IMR-90 (cell line): ENCODE data around the gene C1orf159. TPM values are rescaled to one million over a fixed set of nuclear protein-coding genes. Genes with fewer than 3 reads are reported as not detected.
A peak's percentile ranks its signal among the peaks of the same experiment; 100 is the strongest.

Experiments
- ATAC-seq: fragments of 200-7000 bp; cut with Tn5 transposase; 2 replicates; pipeline ENCODE4 v1.9.1; 2020; ENCODE audit warnings: low read depth, mild to moderate bottlenecking, moderate library complexity
- BruUV-seq: library from RNA; stranded (reverse); fragments of 400-500 nt; replicated peaks from 2 replicates; lab custom pipeline; 2021; lab: Mats Ljungman, UMichigan
- CTCF ChIA-PET: fragments of 300-600 bp; formaldehyde crosslinking; extraction: SDS; loops from one replicate; lab custom pipeline; 2021; ENCODE audit warnings: antibody characterized with exemption; lab: Yijun Ruan, JAX
- POLR2A ChIA-PET: fragments of 300-600 bp; sonication (Branson Sonifier 250); formaldehyde crosslinking; loops from one replicate; lab custom pipeline; 2022; ENCODE audit warnings: antibody characterized with exemption; ENCODE audit not compliant: unreplicated experiment; lab: Charles Lee
- DNase-seq: peaks from one replicate; pipeline ENCODE4 v3.0.0; 2013
- H2AFZ ChIP-seq: replicated peaks from 2 replicates; pipeline ENCODE3; 2013; ENCODE audit warnings: low read length, mild to moderate bottlenecking; ENCODE audit not compliant: poor library complexity
- H2AK5ac ChIP-seq: 2 replicates; pipeline ENCODE4 v1.6.1; 2013; ENCODE audit warnings: low read depth, low read length, inconsistent platforms
- H2AK9ac ChIP-seq: replicated peaks from 2 replicates; pipeline ENCODE3; 2013; ENCODE audit warnings: mild to moderate bottlenecking, low read depth, low read length, moderate library complexity; ENCODE audit not compliant: poor library complexity
- H2BK120ac ChIP-seq: 2 replicates; pipeline ENCODE4 v1.6.1; 2013; ENCODE audit warnings: low read depth, low read length, inconsistent platforms
- H2BK15ac ChIP-seq: 3 replicates; pipeline ENCODE4 v1.6.1; 2013; ENCODE audit warnings: low read depth, low read length, inconsistent platforms
- H2BK20ac ChIP-seq: 2 replicates; pipeline ENCODE4 v1.6.1; 2013; ENCODE audit warnings: low read depth, mild to moderate bottlenecking, inconsistent platforms, low read length, moderate library complexity
- H2BK5ac ChIP-seq: 2 replicates; pipeline ENCODE4 v1.6.1; 2013; ENCODE audit warnings: mild to moderate bottlenecking, low read depth, low read length, inconsistent platforms; ENCODE audit not compliant: poor library complexity, severe bottlenecking
- H3K14ac ChIP-seq: replicated peaks from 2 replicates; pipeline ENCODE4 v1.6.1; 2013; ENCODE audit warnings: low read depth, low read length, inconsistent platforms
- H3K18ac ChIP-seq: 2 replicates; pipeline ENCODE4 v1.6.1; 2013; ENCODE audit warnings: low read depth, low read length, control low read depth
- H3K23ac ChIP-seq: 2 replicates; pipeline ENCODE4 v1.6.1; 2013; ENCODE audit warnings: low read depth, low read length, inconsistent platforms
- H3K27ac ChIP-seq: 2 replicates; pipeline ENCODE4 v1.5.1; 2013; ENCODE audit warnings: mild to moderate bottlenecking, control low read depth, low read length; ENCODE audit not compliant: insufficient read depth
- H3K27me3 ChIP-seq: 2 replicates; pipeline ENCODE4 v1.6.1; 2013; ENCODE audit warnings: low read length; ENCODE audit not compliant: control insufficient read depth, insufficient read depth
- H3K36me3 ChIP-seq: 2 replicates; pipeline ENCODE4 v1.6.1; 2013; ENCODE audit warnings: low read length, mixed read lengths; ENCODE audit not compliant: control insufficient read depth, insufficient read depth
- H3K4ac ChIP-seq: 2 replicates; pipeline ENCODE4 v1.6.1; 2013; ENCODE audit warnings: low read depth, low read length, inconsistent platforms
- H3K4me1 ChIP-seq: 2 replicates; pipeline ENCODE4 v1.6.1; 2013; ENCODE audit warnings: low read length, mixed read lengths; ENCODE audit not compliant: control insufficient read depth, insufficient read depth
- H3K4me2 ChIP-seq: 2 replicates; pipeline ENCODE4 v1.6.1; 2013; ENCODE audit warnings: low read depth, mild to moderate bottlenecking, control low read depth, low read length, moderate library complexity
- H3K4me3 ChIP-seq: 2 replicates; pipeline ENCODE4 v1.5.1; 2013; ENCODE audit warnings: low read depth, mild to moderate bottlenecking, control low read depth, low read length, moderate library complexity; ENCODE audit not compliant: insufficient read depth
- H3K56ac ChIP-seq: 2 replicates; pipeline ENCODE4 v1.6.1; 2013; ENCODE audit warnings: low read length, inconsistent platforms; ENCODE audit not compliant: insufficient read depth; ENCODE audit errors: extremely low read depth
- H3K79me1 ChIP-seq, 2 experiments: 2 replicates each; pipeline ENCODE4 v1.6.1; 2013; ENCODE audit warnings: low read length in 2 of 2, inconsistent platforms in 1 of 2, low read depth in 1 of 2
- H3K9ac ChIP-seq: 2 replicates; pipeline ENCODE4 v1.6.1; 2013; ENCODE audit warnings: low read depth, low read length, control low read depth
- H3K9me1 ChIP-seq: 2 replicates; pipeline ENCODE4 v1.6.1; 2013; ENCODE audit warnings: low read length, inconsistent platforms; ENCODE audit not compliant: insufficient read depth
- H3K9me3 ChIP-seq: 2 replicates; pipeline ENCODE4 v1.6.1; 2013; ENCODE audit warnings: low read length; ENCODE audit not compliant: control insufficient read depth, insufficient read depth
- H4K20me1 ChIP-seq: 2 replicates; pipeline ENCODE4 v1.6.1; 2013; ENCODE audit warnings: low read length, inconsistent platforms; ENCODE audit not compliant: insufficient read depth
- H4K5ac ChIP-seq: 2 replicates; pipeline ENCODE4 v1.6.1; 2013; ENCODE audit warnings: mild to moderate bottlenecking, low read depth, low read length, control low read depth
- H4K8ac ChIP-seq, 2 experiments: 2 replicates each; pipeline ENCODE4 v1.6.1; 2013; ENCODE audit warnings: low read depth in 2 of 2, low read length in 2 of 2, control low read depth in 1 of 2, inconsistent platforms in 1 of 2
- H4K91ac ChIP-seq: 2 replicates; pipeline ENCODE4 v1.6.1; 2013; ENCODE audit warnings: low read depth, low read length, inconsistent platforms; ENCODE audit not compliant: insufficient read depth
- BHLHE40 ChIP-seq: fragments of 150-350 bp; IDR thresholded peaks from 2 replicates; pipeline ENCODE4 v1.6.1; 2016; ENCODE audit warnings: mild to moderate bottlenecking, low read depth, low read length
- CTCF ChIP-seq: conservative IDR thresholded peaks from 2 replicates; pipeline ENCODE4 v1.5.1; 2012; ENCODE audit warnings: mild to moderate bottlenecking, low read depth, low read length, improper control_type of control experiment
- FOS ChIP-seq: fragments of 150-350 bp; IDR thresholded peaks from 2 replicates; pipeline ENCODE4 v1.6.1; 2016; ENCODE audit warnings: low read depth, low read length
- MAZ ChIP-seq: IDR thresholded peaks from 2 replicates; pipeline ENCODE4 v1.6.1; 2012; ENCODE audit warnings: low read depth, mild to moderate bottlenecking, low read length, improper control_type of control experiment, moderate library complexity, borderline replicate concordance
- MXI1 ChIP-seq: IDR thresholded peaks from 2 replicates; pipeline ENCODE4 v1.6.1; 2012; ENCODE audit warnings: low read depth, mild to moderate bottlenecking, low read length, moderate library complexity, borderline replicate concordance
- SMC3 ChIP-seq: fragments of 150-350 bp; IDR thresholded peaks from 2 replicates; pipeline ENCODE4 v1.6.1; 2016; ENCODE audit warnings: low read depth, mild to moderate bottlenecking, antibody characterized with exemption, low read length, moderate library complexity
- WGBS, 2 experiments: methylation state at CpG; one replicate each; pipeline versions ENCODE4 v1.1.5 to v1.1.7; 2013; ENCODE audit warnings: missing lambda C conversion rate in 2 of 2; ENCODE audit not compliant: insufficient read length in 1 of 2; ENCODE audit errors: extremely low coverage in 2 of 2; 5-methylcytosine and 5-hydroxymethylcytosine counted together
- dilution Hi-C: fragments of 300-500 bp; cut with HindIII; formaldehyde crosslinking; loops from one replicate; pipeline ENCODE4 v1.14.3; 2018; ENCODE audit warnings: low sequenced_read_pairs; ENCODE audit not compliant: unreplicated experiment
- in situ Hi-C: fragments of 300-500 bp; cut with MboI; formaldehyde crosslinking; loops from 3 replicates; pipeline ENCODE4 v1.14.3; 2019; ENCODE audit warnings: low sequenced_read_pairs, inconsistent platforms, mixed read lengths
- intact Hi-C: fragments of 100-400 bp; cut with micrococcal nuclease; formaldehyde crosslinking; loops from 2 replicates; pipeline ENCODE4 v1.10.0; 2022
- polyA plus RNA-seq, 3 experiments: library from polyadenylated mRNA; depleted of rRNA; stranded (reverse); fragments of >200 nt; gene quantifications; 2 replicates each; pipeline ENCODE4 v1.2.3, GENCODE V29; 2012; ENCODE audit warnings: low replicate concordance in 1 of 3
- total RNA-seq: library from RNA; depleted of rRNA; stranded (reverse); fragments of >200 nt; gene quantifications from 2 replicates; pipeline ENCODE4 v1.2.3, GENCODE V29; 2012

Gene C1orf159
- total and polyA plus RNA-seq, 2 of the 4 experiments (the other 2 are of a cell fraction): 2.9 to 12.6 TPM

GRCh38 chr1:1164701-1165451 lies 49.0 kb upstream of the C1orf159 start:
- dilution Hi-C loops (no loop called here), in situ Hi-C loops (no loop called here), intact Hi-C loops (no loop called here)
- DNase-seq (no peak), ATAC-seq (no peak)
- Histone ChIP-seq H3K4me3 (no peak overlapping the region), H3K4me2 (no peak overlapping the region), H3K9me1 (no peaks in the 10 kb centered on the region), H3K4ac (no peak overlapping the region), H3K4me1 (no peaks in the 10 kb centered on the region), H3K18ac (no peak overlapping the region), H2AFZ (peak overlapping the region; percentile 11), H2BK5ac (no peak overlapping the region), H3K56ac (no peak overlapping the region), H4K91ac (no peak overlapping the region), H3K27ac (no peak overlapping the region), H3K9me3 (no peaks in the 10 kb centered on the region), H3K14ac (no peak overlapping the region), H2BK20ac (no peak overlapping the region), H2BK15ac (no peak overlapping the region), H2AK9ac (no peak overlapping the region), H3K36me3 (no peaks in the 10 kb centered on the region), H4K8ac (no peak overlapping the region), H2AK5ac (no peak overlapping the region), H4K20me1 (no peaks in the 10 kb centered on the region), H3K23ac (no peak overlapping the region), H3K79me1 (no peaks in the 10 kb centered on the region), H3K9ac (no peak overlapping the region), H4K5ac (no peak overlapping the region), H2BK120ac (no peak overlapping the region), H3K27me3 (peaks cover 26% of the 10 kb centered on the region; the same call in 1 of the 2 replicates)
- POLR2A ChIA-PET: no interaction called here
- BruUV-seq: no TSS peak
- TF ChIP-seq MAZ (no peak), CTCF (no peak), FOS (no peak), SMC3 (no peak), MXI1 (no peak), BHLHE40 (no peak)
- CTCF ChIA-PET: no interaction called here
- WGBS, 2 experiments: 69% methylated on average over 19 of the region's 48 CpGs; no CpG with 5 or more reads in 1 of the 2 experiments
